WTC11 (cell line): ENCODE results near the gene WDR31. TPM values are rescaled to one million over a fixed set of nuclear protein-coding genes. Genes with fewer than 3 reads are reported as not detected.

Source experiments
- ATAC-seq: fragments of 200-7000 bp; cut with Tn5 transposase; 2 replicates; pipeline ENCODE4 v1.10.0; 2021; ENCODE audit warnings: mild to moderate bottlenecking, moderate library complexity
- CTCF ChIA-PET: fragments of 300-600 bp; sonication (Branson Sonifier 250); formaldehyde crosslinking; loops from one replicate; lab custom pipeline; 2021; ENCODE audit warnings: antibody characterized with exemption; lab: Charles Lee
- POLR2A ChIA-PET: fragments of 350-600 bp; sonication (Branson Sonifier 250); formaldehyde crosslinking; loops from one replicate; lab custom pipeline; 2021; ENCODE audit warnings: antibody characterized with exemption; lab: Charles Lee
- DNase-seq: peaks from one replicate; pipeline ENCODE4 v3.0.0; 2021; ENCODE audit warnings: low spot score
- H3K27ac Mint-ChIP-seq: 2 replicates; pipeline ENCODE4 v1.8.0; 2021; ENCODE audit warnings: mixed read lengths
- H3K27me3 Mint-ChIP-seq: 2 replicates; pipeline ENCODE4 v1.8.0; 2021; ENCODE audit warnings: low read depth, mild to moderate bottlenecking, moderate library complexity, mixed read lengths
- H3K36me3 Mint-ChIP-seq: 2 replicates; pipeline ENCODE4 v1.8.0; 2021; ENCODE audit warnings: mixed read lengths
- H3K4me1 Mint-ChIP-seq: 2 replicates; pipeline ENCODE4 v1.8.0; 2022; ENCODE audit warnings: mixed read lengths
- H3K4me3 Mint-ChIP-seq: 2 replicates; pipeline ENCODE4 v1.8.0; 2021; ENCODE audit warnings: mild to moderate bottlenecking, moderate library complexity, mixed read lengths
- H3K9me3 Mint-ChIP-seq: 2 replicates; pipeline ENCODE4 v1.8.0; 2021; ENCODE audit warnings: mixed read lengths
- CREB1 ChIP-seq: sonication (generic); formaldehyde crosslinking; IDR thresholded peaks from 2 replicates; pipeline ENCODE4 v1.8.0; 2023; ENCODE audit warnings: mild to moderate bottlenecking, missing genetic modification reagents
- ESRRA ChIP-seq: sonication (generic); formaldehyde crosslinking; IDR thresholded peaks from 2 replicates; pipeline ENCODE4 v1.8.1; 2022; ENCODE audit warnings: mild to moderate bottlenecking, missing genetic modification reagents, borderline replicate concordance
- FOXK1 ChIP-seq: sonication (generic); formaldehyde crosslinking; IDR thresholded peaks from 2 replicates; pipeline ENCODE4 v1.8.0; 2022; ENCODE audit warnings: mild to moderate bottlenecking, moderate library complexity, missing genetic modification reagents
- FOXP1 ChIP-seq: sonication (generic); formaldehyde crosslinking; IDR thresholded peaks from 2 replicates; pipeline ENCODE4 v1.8.0; 2022; ENCODE audit warnings: missing genetic modification reagents, mild to moderate bottlenecking, moderate library complexity, borderline replicate concordance
- GABPB1 ChIP-seq: sonication (generic); formaldehyde crosslinking; IDR thresholded peaks from 2 replicates; pipeline ENCODE4 v1.8.1; 2023; ENCODE audit warnings: mild to moderate bottlenecking, missing genetic modification reagents
- NR1H2 ChIP-seq: sonication (generic); formaldehyde crosslinking; IDR thresholded peaks from 2 replicates; pipeline ENCODE4 v1.9.0; 2021; ENCODE audit warnings: mild to moderate bottlenecking, moderate library complexity, missing genetic modification reagents
- NR3C1 ChIP-seq: sonication (generic); formaldehyde crosslinking; conservative IDR thresholded peaks from 2 replicates; pipeline ENCODE4 v1.8.1; 2023; ENCODE audit warnings: low read depth, mild to moderate bottlenecking, missing genetic modification reagents
- OVOL2 ChIP-seq: fragments of 250-450 bp; sonication (Bioruptor Pico); IDR thresholded peaks from 2 replicates; pipeline ENCODE4 v1.9.0; 2021; ENCODE audit warnings: mild to moderate bottlenecking, borderline replicate concordance
- SMAD3 ChIP-seq: sonication (generic); formaldehyde crosslinking; IDR thresholded peaks from 2 replicates; pipeline ENCODE4 v1.8.0; 2022; ENCODE audit warnings: missing genetic modification reagents, mild to moderate bottlenecking, borderline replicate concordance
- SP1 ChIP-seq: sonication (generic); formaldehyde crosslinking; conservative IDR thresholded peaks from 2 replicates; pipeline ENCODE4 v1.8.1; 2022; ENCODE audit warnings: missing genetic modification reagents
- ZBTB21 ChIP-seq: sonication (generic); formaldehyde crosslinking; IDR thresholded peaks from 2 replicates; pipeline ENCODE4 v1.8.1; 2023; ENCODE audit warnings: mild to moderate bottlenecking, missing genetic modification reagents, borderline replicate concordance
- ZNF121 ChIP-seq: sonication (generic); formaldehyde crosslinking; IDR thresholded peaks from 2 replicates; pipeline ENCODE4 v1.8.0; 2023; ENCODE audit warnings: missing genetic modification reagents
- ZNF416 ChIP-seq: fragments of 250-450 bp; sonication (Bioruptor Pico); IDR thresholded peaks from 2 replicates; pipeline ENCODE4 v1.9.0; 2021; ENCODE audit warnings: mild to moderate bottlenecking, inconsistent platforms
- total RNA-seq: library from RNA; stranded (reverse); gene quantifications from 3 replicates; pipeline ENCODE4 v1.2.3, GENCODE V29; 2021
- TF ChIP-seq, protein P1 (sequence below): fragments of 250-450 bp; sonication (Bioruptor Pico); IDR thresholded peaks from 2 replicates; pipeline ENCODE4 v1.9.0; 2021; ENCODE audit warnings: mild to moderate bottlenecking, borderline replicate concordance
- TF ChIP-seq, protein P2 (sequence below): sonication (generic); formaldehyde crosslinking; IDR thresholded peaks from 2 replicates; pipeline ENCODE4 v1.8.0; 2023; ENCODE audit warnings: mild to moderate bottlenecking, missing genetic modification reagents
- TF ChIP-seq, protein P3 (sequence below): sonication (generic); formaldehyde crosslinking; IDR thresholded peaks from 2 replicates; pipeline ENCODE4 v1.8.1; 2023; ENCODE audit warnings: mild to moderate bottlenecking, missing genetic modification reagents
- TF ChIP-seq, protein P4 (sequence below): fragments of 250-450 bp; sonication (Bioruptor Pico); IDR thresholded peaks from 2 replicates; pipeline ENCODE4 v1.9.0; 2021; ENCODE audit warnings: mild to moderate bottlenecking
- TF ChIP-seq, protein P5 (sequence below): fragments of 250-450 bp; sonication (Bioruptor Pico); conservative IDR thresholded peaks from 2 replicates; pipeline ENCODE4 v1.9.0; 2021; ENCODE audit warnings: mild to moderate bottlenecking
- TF ChIP-seq, protein P6 (sequence below): fragments of 250-450 bp; sonication (Bioruptor Pico); IDR thresholded peaks from 2 replicates; pipeline ENCODE4 v1.9.0; 2021; ENCODE audit warnings: mild to moderate bottlenecking

WDR31 gene
- total RNA-seq, 1 experiment from 2014 or later = 0.37 TPM

DNA sequence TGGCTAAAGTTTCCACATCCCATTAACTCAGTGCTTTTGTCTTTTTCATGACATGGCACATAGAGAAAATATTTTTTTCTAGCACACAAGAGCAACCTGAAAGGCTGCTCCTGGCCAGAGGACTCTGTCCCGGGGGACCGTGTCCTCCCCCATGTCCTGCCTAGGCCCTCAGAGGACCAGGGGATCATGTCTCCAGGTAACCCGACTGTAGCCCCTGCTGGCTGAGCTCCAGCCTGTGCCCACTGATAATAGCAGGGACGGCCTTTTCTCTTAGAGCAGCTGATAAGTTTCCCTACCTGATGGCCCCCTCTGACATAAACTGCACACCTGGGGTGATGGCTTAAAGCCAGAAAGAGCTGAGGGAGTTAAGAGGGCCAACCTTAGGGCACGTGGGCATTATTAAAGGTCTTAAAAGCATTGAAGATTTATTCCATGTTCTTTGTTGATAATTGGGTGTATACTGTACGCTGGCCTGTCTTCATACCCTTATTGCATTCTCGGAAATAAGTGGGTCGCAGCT, 30.8 kb upstream of the WDR31 start (continued):
- TF ChIP-seq, protein P1, sequence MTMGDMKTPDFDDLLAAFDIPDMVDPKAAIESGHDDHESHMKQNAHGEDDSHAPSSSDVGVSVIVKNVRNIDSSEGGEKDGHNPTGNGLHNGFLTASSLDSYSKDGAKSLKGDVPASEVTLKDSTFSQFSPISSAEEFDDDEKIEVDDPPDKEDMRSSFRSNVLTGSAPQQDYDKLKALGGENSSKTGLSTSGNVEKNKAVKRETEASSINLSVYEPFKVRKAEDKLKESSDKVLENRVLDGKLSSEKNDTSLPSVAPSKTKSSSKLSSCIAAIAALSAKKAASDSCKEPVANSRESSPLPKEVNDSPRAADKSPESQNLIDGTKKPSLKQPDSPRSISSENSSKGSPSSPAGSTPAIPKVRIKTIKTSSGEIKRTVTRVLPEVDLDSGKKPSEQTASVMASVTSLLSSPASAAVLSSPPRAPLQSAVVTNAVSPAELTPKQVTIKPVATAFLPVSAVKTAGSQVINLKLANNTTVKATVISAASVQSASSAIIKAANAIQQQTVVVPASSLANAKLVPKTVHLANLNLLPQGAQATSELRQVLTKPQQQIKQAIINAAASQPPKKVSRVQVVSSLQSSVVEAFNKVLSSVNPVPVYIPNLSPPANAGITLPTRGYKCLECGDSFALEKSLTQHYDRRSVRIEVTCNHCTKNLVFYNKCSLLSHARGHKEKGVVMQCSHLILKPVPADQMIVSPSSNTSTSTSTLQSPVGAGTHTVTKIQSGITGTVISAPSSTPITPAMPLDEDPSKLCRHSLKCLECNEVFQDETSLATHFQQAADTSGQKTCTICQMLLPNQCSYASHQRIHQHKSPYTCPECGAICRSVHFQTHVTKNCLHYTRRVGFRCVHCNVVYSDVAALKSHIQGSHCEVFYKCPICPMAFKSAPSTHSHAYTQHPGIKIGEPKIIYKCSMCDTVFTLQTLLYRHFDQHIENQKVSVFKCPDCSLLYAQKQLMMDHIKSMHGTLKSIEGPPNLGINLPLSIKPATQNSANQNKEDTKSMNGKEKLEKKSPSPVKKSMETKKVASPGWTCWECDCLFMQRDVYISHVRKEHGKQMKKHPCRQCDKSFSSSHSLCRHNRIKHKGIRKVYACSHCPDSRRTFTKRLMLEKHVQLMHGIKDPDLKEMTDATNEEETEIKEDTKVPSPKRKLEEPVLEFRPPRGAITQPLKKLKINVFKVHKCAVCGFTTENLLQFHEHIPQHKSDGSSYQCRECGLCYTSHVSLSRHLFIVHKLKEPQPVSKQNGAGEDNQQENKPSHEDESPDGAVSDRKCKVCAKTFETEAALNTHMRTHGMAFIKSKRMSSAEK = no peak
- TF ChIP-seq ESRRA (no peak), CREB1 (no peak)
- TF ChIP-seq, protein P2, sequence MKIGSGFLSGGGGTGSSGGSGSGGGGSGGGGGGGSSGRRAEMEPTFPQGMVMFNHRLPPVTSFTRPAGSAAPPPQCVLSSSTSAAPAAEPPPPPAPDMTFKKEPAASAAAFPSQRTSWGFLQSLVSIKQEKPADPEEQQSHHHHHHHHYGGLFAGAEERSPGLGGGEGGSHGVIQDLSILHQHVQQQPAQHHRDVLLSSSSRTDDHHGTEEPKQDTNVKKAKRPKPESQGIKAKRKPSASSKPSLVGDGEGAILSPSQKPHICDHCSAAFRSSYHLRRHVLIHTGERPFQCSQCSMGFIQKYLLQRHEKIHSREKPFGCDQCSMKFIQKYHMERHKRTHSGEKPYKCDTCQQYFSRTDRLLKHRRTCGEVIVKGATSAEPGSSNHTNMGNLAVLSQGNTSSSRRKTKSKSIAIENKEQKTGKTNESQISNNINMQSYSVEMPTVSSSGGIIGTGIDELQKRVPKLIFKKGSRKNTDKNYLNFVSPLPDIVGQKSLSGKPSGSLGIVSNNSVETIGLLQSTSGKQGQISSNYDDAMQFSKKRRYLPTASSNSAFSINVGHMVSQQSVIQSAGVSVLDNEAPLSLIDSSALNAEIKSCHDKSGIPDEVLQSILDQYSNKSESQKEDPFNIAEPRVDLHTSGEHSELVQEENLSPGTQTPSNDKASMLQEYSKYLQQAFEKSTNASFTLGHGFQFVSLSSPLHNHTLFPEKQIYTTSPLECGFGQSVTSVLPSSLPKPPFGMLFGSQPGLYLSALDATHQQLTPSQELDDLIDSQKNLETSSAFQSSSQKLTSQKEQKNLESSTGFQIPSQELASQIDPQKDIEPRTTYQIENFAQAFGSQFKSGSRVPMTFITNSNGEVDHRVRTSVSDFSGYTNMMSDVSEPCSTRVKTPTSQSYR = no peak

DNA sequence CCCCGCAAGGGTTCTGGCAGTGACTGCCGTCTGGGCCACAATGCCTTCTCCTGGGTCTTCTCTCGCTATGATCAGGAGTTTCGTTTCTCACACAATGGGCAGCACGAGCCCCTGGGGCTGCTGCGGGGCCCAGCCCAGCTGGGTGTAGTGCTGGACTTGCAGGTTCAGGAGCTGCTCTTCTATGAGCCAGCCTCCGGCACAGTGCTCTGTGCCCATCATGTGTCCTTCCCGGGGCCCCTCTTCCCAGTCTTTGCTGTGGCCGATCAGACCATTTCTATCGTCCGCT, 29.7 kb upstream of the WDR31 start:
- DNase-seq = no peak

DNA sequence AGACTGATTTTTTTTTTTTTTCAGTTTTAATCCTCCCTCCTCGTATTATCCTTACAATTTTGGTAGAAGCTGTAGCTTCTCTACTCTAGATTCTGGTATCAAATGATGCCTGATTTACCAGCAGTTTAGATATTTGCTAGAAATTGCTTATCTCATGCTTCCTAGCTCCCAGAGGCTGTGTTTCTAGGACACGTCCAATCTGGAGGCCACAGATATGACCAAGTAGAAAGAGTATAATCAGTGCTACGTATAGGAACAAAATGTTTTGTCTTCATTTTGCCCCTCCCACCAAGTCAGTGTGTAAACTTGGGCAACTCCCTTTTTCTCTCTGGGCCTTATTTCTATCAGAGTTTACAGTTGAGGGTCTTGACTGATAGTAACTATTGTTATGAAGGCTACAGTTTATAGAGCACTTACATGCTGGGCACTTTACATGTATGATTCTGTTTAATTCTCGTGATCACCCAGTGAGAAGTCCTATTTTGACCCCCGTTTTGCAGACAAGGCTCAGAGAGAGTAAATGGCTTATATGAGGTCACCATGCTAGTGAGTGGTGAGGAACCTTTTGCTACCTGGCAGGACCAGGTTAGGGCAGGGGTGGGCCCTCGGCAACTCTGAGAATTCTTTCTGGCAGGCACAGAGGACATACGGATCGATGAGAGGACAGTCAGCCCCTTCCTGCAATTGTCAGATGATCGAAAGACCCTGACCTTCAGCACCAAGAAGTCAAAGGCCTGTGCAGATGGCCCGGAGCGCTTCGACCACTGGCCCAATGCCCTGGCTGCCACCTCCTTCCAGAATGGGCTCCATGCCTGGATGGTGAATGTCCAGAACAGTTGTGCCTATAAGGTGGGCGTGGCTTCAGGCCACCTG, 29.1 kb upstream of the WDR31 start:
- CTCF ChIA-PET = interaction anchor here (0.5 to 1.2 kb wide), 3 partner anchors 14 to 125 kb away, joined by 3 to 4 read pairs (median 4); no protein-coding TSS in a partner anchor
- H3K4me1 Mint-ChIP-seq = peaks cover 4% of the 10 kb centered on the region
- POLR2A ChIA-PET = no interaction called here

More for the DNA sequence above, 29.7 kb upstream of the WDR31 start:
- no peak overlapping the region for H3K27ac Mint-ChIP-seq
- no peaks in the 10 kb centered on the region for H3K27me3 Mint-ChIP-seq
- peaks cover 4% of the 10 kb centered on the region for H3K4me1 Mint-ChIP-seq
- POLR2A ChIA-PET = no interaction called here
- H3K4me3 Mint-ChIP-seq = no peak overlapping the region
- no peak for ATAC-seq
- no peaks in the 10 kb centered on the region for H3K9me3 Mint-ChIP-seq
- H3K36me3 Mint-ChIP-seq = peaks cover 11% of the 10 kb centered on the region
- TF ChIP-seq FOXP1 (CRISPR knock-in tag) = no peak
- no peak for TF ChIP-seq FOXK1
- no peak for TF ChIP-seq OVOL2 (CRISPR knock-in tag)
- no peak for TF ChIP-seq SMAD3 (CRISPR knock-in tag)
- TF ChIP-seq, protein P3, sequence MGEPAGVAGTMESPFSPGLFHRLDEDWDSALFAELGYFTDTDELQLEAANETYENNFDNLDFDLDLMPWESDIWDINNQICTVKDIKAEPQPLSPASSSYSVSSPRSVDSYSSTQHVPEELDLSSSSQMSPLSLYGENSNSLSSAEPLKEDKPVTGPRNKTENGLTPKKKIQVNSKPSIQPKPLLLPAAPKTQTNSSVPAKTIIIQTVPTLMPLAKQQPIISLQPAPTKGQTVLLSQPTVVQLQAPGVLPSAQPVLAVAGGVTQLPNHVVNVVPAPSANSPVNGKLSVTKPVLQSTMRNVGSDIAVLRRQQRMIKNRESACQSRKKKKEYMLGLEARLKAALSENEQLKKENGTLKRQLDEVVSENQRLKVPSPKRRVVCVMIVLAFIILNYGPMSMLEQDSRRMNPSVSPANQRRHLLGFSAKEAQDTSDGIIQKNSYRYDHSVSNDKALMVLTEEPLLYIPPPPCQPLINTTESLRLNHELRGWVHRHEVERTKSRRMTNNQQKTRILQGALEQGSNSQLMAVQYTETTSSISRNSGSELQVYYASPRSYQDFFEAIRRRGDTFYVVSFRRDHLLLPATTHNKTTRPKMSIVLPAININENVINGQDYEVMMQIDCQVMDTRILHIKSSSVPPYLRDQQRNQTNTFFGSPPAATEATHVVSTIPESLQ (CRISPR knock-in tag) = no peak
- TF ChIP-seq, protein P4, sequence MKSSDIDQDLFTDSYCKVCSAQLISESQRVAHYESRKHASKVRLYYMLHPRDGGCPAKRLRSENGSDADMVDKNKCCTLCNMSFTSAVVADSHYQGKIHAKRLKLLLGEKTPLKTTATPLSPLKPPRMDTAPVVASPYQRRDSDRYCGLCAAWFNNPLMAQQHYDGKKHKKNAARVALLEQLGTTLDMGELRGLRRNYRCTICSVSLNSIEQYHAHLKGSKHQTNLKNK (CRISPR knock-in tag) = no peak
- no peak for TF ChIP-seq ZBTB21
- TF ChIP-seq ZNF416 (CRISPR knock-in tag) = no peak
- TF ChIP-seq GABPB1 (CRISPR knock-in tag) = no peak
- CTCF ChIA-PET = interaction anchor here (1.0 kb wide), 1 partner anchor 7 kb away, joined by 3 read pairs; no protein-coding TSS in a partner anchor

More for the DNA sequence above, 29.1 kb upstream of the WDR31 start:
- ATAC-seq = no peak
- TF ChIP-seq SP1 (CRISPR knock-in tag) (no peak), NR3C1 (CRISPR knock-in tag) (no peak), ZNF416 (CRISPR knock-in tag) (no peak), NR1H2 (CRISPR knock-in tag) (no peak), ZNF121 (no peak)
- TF ChIP-seq, protein P5, sequence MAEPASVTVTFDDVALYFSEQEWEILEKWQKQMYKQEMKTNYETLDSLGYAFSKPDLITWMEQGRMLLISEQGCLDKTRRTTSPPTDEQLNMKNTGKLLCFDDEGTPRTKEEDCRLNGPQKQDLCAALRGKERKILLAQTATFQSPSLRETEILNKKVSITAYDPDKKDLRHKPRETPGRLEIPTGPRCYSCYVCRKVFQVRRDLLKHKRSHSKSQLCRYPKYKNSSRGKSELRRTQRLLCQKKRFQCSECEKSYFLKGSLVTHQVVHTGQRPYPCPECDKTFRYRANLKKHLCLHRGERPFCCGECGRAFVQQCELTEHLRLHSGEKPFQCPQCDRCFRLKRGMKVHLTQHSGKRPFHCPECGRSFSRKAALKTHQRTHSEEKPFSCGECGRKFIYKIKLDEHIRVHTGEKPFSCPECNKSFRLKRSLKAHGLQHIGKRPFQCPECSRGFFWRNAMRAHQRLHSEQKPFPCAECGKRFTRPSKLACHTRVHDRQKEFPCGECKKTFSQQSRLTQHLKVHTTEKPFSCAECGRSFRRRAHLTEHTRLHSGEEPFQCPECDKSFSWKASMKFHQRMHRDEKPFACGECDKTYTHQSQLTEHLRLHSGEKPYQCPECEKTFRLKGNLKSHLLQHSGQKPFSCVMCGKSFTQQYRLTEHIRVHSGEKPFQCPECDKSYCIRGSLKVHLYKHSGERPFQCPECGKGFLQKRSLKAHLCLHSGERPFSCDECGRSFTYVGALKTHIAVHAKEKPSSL = no peak
- TF ChIP-seq, protein P6, sequence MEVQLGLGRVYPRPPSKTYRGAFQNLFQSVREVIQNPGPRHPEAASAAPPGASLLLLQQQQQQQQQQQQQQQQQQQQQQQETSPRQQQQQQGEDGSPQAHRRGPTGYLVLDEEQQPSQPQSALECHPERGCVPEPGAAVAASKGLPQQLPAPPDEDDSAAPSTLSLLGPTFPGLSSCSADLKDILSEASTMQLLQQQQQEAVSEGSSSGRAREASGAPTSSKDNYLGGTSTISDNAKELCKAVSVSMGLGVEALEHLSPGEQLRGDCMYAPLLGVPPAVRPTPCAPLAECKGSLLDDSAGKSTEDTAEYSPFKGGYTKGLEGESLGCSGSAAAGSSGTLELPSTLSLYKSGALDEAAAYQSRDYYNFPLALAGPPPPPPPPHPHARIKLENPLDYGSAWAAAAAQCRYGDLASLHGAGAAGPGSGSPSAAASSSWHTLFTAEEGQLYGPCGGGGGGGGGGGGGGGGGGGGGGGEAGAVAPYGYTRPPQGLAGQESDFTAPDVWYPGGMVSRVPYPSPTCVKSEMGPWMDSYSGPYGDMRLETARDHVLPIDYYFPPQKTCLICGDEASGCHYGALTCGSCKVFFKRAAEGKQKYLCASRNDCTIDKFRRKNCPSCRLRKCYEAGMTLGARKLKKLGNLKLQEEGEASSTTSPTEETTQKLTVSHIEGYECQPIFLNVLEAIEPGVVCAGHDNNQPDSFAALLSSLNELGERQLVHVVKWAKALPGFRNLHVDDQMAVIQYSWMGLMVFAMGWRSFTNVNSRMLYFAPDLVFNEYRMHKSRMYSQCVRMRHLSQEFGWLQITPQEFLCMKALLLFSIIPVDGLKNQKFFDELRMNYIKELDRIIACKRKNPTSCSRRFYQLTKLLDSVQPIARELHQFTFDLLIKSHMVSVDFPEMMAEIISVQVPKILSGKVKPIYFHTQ (CRISPR knock-in tag) = no peak
- Mint-ChIP-seq H3K27me3 (no peaks in the 10 kb centered on the region), H3K4me3 (no peak overlapping the region), H3K27ac (peak overlapping the region; percentile 24; the same call in 1 of the 2 replicates), H3K9me3 (no peaks in the 10 kb centered on the region), H3K36me3 (peaks cover 7% of the 10 kb centered on the region)
- no peak for DNase-seq
